Measurements from ENCODE around the gene PTRHD1.
"Not testable (repeated sequence)": the region's sequence is repeated elsewhere in the genome, so short reads cannot be mapped to it uniquely, and the experiment has no call there.

Gene PTRHD1

DNA sequence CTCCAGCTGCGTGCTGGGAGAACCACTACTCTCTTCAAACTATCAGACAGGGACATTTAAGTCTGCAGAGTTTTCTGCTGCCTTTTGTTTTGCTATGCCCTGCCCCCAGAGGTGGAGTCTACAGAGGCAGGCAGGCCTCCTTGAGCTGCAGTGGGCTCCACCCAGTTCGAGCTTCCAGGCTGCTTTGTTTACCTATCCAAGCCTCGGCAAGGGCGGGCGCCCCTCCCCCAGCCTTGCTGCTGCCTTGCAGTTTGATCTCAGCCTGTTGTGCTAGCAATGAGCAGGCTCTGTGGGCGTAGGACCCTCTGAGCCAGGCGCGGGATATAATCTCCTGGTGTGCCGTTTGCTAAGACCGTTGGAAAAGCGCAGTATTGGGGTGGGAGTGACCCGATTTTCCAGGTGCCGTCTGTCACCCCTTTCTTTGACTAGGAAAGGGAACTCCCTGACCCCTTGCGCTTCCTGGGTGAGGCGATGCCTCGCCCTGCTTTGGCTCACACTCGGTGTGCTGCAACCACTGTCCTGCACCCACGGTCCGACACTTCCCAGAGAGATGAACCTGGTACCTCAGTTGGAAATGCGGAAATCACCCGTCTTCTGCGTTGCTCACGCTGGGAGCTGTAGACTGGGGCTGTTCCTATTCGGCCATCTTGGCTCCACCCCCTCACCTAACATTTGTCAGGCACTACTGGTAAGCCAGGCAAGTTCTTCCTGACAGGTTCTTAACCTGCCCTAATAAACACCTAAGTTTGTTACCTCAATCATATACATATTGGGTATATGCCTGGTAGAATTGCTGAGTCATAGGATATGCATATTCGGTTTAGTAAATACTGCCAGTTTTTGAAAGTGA lies 12.8 kb upstream of the PTRHD1 start:
- FAIRE-seq = not testable (repeated sequence)

DNA sequence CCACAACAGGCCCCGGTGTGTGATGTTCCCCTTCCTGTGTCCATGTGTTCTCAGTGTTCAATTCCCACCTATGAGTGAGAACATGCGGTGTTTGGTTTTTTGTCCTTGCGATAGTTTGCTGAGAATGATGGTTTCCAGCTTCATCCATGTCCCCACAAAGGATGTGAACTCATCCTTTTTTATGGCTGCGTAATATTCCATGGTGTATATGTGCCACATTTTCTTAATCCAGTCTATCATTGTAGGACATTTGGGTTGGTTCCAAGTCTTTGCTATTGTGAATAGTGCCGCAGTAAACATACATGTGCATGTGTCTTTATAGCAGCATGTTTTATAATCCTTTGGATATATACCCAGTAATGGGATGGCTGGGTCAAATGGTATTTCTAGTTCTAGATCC lies 7.3 kb upstream of the PTRHD1 start:
- not testable (repeated sequence) for FAIRE-seq

DNA sequence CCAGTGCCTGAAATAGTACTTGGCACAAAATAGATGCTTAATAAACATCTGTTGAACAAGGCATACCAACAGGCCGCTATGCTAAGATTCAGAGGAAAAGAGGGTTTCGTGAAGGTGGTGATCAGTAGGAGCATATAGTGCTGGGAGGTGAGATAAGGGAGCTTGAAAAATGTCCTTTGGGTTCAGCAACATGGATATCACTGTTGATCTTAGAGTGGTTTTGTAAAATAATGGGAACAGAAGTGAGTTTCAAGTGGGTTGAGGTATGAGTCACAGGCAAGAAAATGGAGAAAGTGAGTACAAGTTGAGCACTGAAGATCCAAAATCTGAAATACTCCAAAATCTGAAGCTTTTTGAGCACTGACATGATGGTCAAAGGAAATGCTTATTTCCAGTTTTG lies 4.5 kb upstream of the PTRHD1 start:
- FAIRE-seq = no peak

DNA sequence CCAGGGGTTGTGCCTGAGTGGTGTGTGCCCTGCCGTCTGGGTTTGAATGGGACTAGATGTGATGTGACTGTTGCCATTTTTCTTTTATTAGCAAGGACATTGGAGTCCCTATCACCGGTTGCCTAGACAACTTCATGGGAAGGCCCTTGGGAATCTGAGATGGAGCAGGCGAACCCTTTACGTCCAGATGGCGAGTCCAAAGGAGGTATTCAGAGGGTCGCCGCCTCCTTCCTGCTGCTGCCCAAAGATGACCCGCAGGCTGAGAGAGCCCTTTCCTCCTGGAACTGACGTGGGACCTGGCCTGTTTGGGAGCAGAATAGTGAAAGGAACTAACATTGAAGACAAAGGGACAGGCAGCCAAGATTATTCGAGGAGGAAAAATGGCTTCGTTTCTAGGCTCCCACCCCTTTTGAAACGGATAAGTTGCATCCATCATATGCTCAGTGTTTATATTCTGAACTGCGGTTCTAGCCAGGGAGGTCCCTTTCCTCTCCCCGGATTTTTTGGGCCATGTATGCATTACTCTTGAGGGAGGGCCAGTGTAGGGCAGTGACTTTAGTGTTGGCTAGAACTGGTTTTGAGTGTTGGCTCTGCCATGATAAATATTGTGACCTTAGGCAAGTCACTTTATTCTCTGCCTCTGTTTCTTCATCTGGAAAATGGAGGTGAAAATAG lies 707 bp upstream of the PTRHD1 start:
- no peak for FAIRE-seq

DNA sequence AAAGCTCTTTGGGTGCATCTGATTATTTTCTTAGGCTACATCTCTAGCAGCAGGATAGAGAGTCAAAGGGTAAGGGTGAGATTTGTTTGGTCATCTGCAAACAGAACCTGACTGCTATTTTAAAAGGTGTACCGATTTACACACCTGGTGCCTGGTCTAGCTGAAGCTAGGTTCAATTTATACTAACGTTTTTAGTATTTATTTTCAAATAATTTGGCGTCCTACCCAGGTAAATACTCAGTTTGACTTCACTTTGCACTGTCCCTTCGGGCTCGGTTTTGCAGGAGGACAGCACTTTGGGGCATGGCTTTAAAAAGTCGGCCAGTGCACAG lies 683 bp downstream of the PTRHD1 start:
- FAIRE-seq = no peak

DNA sequence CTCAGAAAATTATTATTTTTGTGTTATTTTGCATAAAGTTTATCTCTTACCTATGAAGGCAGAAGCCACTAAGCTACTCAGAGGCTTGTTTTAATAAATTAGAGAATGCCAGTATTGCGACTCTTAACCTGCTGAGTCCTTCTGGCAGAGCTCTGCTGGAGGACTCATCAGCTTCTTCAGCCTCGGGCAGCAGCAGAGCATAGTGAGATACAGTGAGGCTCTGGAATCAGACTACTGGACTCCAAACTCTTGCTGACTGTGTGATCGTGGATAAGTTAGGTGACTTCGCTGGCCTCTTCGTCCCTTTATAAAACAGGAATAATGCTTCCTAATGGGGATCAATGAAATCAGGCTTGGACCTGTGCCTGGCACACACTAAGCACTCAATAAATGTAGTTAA lies 1.7 kb downstream of the PTRHD1 start:
- no peak for FAIRE-seq

DNA sequence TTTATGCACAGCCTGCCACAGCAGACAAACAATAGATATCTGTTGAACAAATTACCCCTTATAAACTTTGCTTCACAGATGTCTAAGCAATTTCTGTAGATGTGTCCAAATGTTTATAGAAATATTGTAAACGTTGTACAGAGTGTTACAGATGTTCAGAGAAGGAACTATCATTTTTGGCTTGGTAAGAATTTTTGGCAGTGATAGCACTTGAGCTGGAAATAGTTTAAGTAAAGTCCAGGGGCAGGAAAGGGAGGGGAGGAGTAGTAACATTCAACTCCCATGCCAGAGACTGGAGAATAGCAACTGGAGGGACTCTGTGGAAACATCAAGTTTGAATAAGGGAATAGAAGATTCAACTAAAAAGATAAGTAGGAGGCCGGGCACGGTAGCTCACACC lies 4.4 kb downstream of the PTRHD1 start:
- no peak for FAIRE-seq

DNA sequence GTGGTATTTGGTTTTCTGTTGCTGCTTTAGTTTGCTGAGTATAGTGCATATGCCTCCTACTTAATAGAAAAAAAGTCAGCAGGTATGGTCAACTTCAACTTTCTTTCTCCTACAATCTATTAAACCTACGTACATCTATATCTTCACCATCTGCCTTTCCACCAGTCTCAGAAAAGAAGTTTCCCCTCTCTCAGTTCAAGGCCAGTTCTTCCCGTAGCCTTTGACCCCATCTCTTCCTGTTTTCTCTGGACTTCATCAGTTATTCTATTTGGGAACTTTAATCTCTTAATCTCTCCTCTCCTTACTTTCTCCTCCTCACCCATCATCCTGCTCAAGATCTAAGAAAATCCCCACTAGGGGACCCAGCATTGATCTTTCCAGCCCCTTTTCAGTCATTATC lies 5.7 kb downstream of the PTRHD1 start:
- FAIRE-seq = no peak

DNA sequence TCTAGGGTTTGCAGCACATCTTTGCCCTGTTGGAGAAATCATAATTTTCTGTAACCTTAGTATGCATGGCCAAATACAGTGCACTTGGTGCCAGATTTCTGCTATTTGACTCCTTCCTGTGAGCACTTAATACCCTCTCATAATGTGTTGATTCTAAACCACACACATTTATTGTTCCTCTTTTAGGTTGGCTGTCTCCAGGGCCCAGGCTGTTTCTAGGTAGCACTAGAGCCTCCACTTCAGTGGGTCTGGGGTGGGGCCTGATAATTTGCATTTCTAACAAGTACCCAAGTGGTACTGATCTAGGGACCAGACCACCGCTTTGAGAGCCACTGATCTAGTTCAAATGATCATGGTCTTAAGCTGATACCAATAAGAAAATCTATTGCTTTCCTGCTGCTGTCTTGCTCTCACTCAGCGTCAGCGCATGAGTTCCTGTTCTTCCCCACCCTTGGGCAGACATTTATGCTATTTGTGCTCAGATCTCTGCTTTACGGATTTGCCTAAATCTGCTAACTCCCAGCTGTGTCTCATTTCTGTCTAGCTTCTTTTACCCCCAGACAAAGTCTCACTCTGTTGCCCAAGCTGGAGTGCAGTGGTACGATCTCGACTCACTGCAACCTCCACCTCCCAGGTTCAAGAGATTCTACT lies 7.4 kb downstream of the PTRHD1 start:
- FAIRE-seq = no peak

DNA sequence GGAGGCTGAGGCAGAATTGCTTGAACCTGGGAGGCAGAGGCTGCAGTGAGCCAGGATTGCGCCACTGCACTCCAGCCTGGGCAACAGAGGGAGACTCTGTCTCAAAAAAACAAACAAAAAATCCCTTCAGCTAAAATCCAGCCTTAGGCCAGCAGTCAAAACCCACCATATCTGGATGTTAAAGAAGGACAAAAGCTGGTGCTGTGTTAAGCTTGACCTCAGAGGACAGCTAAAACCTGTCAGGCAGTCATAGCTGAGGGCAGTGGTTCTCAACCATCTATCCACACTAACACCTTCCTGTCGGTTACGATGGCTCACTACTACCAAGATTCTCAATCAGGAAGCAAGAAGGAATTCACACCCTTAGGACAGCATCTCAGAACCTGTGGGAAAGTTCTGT lies 9.6 kb downstream of the PTRHD1 start:
- FAIRE-seq = no peak

DNA sequence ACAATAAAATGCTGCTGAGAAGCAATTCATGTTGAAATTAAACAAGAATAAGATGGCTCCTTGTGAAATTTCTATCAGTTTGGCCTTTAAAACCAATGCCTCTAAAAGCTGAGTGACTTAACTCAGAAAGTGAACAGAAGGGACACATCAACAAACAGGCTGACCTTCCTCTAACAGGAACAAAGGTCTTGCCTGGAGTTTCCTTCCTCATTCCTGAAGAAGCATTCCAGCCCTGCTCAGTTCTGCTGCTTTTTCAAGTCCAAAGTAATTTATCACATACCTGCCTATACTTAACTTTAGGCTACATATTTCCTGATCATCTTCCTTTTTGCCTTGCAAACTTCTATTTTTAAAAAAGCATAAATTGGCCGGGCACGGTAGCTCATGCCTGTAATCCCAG lies 14.1 kb downstream of the PTRHD1 start:
- no peak for FAIRE-seq

DNA sequence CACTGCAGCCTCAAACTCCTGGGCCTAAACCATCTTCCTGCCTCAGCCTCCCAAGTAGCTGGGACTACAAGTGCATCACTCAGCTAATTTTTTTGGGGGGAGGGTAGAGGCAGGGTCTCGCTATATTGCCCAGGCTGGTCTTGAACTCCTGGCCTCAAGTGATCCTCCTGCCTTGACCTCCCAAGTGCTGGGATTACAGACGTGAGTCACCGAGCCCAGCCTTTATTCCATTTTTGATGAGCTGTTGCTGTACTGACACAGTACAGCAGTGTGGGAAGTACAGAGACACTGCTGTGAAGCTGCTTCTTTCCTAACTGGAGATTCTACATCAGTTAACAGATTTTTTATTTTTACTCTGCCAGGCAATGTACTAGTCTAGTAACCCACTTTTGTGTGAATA lies 18.8 kb downstream of the PTRHD1 start:
- FAIRE-seq = no peak

DNA sequence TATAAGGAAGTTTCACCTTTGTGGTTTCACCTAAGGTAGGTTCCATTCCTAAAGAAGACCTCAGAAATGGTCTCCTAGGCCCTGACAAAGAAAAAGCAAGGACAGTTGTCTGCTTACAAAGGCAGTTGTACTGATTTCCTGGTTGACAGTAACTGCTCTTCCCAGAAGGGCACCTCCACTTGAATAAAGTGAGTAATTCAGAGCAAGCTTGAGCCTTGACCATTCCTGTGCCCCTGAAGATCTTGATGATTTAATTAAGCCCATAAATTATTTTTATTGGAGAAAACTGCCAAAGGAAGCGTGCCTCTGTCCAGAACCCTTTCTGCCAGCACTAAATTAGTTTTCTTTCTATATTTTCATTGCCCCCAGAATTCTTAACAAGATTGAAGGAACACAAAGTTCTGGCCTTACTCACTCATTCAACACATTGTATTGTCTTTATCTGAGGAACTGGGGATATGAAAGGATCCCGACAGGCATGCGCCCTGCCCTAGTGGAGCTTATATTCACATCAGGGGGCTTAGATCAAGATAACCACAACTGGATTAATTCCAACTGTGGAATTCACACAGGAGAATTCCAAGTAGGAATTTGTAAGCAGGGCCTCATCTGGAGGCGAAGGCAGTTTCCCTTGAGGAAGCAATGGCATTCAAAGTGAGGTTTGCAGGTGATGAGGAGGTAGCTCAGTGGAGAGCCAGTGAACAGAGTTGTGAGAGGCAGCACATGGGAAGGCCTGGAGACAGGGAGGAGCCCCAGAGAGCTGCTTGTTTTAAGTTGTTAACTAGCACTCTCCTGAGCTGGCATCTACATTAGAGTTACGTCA lies 21.2 kb downstream of the PTRHD1 start:
- no peak for FAIRE-seq

DNA sequence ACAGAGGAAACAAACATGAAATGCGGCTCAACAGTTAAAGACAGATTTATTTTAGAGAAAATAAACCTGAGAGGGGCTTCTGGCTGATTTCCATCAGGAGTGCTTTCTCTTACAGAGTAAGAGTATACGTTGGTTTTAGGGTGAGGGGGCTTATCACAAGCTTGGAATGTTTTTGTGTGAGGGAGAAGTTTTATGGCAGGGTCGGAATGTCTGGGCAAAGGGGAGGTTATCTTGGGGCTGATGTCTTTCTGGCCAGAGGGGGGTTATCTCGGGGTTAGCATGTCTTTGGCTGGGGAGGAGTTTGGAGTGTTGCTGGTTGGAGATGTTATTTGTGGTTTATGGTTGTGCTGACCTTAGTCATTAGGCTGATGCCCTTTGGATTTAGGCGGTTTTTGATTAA lies 22.1 kb downstream of the PTRHD1 start:
- FAIRE-seq = no peak

DNA sequence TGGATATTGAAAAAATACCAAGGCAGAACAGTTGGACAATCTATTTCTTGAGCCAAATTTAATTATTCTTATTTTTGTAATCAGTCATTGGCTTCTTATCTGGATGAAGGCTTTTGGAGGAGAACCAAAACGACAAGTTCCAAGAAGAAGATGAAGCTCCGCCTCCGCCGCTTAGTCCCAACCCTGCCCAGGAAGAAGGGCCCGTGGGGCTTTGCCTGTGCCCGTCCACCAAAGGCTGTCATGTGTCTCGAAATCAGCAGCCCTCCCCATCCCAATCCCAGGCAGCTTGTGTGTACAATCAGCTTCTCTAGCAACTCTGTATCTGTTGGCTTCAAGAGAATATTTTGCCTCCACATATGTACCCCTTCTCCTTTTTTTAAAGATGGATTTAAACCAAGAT lies 24.6 kb downstream of the PTRHD1 start:
- FAIRE-seq = no peak

DNA sequence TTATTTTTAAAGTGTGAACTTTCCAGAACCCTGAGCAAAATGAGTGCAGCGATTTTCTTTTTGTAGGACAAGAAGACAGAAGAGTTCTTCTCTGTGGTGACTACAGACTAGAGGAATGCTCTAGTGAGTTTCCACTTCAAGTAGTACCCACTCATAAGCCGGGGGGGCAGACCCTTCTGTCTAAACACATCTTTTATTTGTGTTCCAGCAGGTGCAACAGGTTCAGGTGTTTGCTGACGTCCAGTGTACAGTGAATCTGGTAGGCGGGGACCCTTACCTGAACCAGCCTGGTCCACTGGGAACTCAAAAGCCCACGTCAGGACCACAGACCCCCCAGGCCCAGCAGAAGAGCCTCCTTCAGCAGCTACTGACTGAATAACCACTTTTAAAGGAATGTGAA lies 25.2 kb downstream of the PTRHD1 start:
- FAIRE-seq = no peak

DNA sequence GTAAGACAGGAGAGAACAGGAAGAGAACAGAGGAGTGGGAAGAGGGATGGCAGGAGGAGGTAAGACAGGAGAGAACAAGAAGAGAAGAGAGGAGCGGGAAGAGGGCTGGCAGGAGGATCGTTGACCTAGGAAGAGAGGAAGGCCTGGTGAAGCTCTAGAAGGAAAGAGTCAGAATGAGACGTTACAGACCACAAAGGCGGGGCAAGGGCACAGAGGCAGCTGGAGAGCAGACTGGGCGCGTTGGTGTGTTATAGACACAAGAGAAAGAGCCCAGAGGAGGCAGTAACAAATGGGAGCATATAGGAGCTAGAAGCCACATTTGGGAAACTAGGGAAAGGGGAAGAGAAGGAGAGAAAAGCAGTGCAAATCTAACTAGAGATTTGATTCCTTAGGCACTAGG lies 26.6 kb downstream of the PTRHD1 start:
- FAIRE-seq = no peak

DNA sequence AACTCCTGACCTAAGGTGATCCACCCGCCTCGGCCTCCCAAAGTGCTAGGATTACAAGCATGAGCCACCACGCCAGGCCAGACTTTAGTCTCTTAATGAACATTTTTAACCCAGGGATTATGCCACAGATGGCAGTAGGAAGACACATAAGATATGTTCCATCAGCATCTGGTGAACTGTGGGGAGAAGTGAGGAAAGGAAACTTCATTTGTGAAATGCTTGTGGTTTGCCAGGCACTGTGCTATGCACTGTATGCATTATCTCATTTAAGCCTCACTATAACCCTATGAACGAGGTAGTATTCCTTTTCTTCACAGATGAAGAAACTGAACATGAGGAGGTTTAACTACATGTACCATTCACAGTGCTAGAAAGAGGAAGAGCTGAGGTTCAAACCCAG lies 29.3 kb downstream of the PTRHD1 start:
- FAIRE-seq = no peak

DNA sequence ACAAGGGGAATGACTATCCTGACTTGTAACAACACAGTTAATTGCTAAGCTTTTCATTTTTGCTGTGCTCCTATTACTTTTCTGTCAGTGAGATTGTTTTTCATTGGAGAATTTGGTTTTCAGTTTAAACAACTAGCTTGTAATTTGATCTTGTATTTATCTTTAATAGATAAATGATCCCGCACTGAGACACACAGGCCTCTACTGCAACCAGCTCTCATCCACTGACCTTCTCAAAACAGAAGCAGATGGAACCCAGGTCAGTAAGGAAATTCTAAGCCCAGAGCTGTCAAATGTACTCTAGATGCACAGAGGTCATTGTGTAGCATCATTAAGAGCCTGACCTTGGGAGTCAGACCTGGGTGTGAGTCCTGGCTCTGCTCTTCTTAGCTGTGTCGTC lies 30.7 kb downstream of the PTRHD1 start:
- no peak for FAIRE-seq

DNA sequence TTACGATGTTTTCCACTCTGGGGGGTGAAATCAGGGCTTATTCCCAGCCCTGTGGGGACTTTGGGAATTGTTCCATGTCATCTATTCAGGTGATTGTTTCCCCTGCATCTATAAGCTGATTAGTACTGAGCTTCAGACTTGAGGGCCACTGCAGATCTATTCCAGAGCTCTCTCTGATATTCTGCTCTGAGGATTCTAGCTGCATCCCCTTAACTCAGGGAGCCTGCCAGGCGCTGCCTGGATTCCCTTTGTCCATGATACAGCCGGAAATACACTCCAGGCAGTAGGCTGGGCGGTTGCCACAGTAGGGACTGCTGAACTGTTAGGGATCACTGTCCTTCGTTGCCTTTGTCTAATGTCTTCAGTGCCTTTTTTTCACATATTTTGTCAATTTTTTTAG lies 31.3 kb downstream of the PTRHD1 start:
- FAIRE-seq = no peak

DNA sequence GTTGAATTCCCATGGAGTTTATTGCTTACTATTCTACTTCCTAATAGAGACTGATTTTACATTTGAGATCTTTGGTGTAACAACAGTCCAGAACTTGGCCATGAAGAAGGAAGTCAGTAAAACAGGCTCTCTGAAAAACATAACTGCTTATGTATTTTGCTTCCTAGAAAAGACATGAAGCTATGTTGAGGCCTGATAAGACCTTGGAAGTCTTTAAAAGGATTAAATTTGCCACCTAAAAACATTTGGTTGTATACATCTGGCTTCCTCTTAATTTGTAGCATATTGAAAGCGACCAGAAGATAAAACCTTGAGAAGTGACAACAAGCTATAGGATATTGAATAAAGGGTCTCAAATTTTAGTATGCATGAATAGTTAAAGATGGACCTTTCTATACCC lies 36.4 kb downstream of the PTRHD1 start:
- FAIRE-seq = no peak

DNA sequence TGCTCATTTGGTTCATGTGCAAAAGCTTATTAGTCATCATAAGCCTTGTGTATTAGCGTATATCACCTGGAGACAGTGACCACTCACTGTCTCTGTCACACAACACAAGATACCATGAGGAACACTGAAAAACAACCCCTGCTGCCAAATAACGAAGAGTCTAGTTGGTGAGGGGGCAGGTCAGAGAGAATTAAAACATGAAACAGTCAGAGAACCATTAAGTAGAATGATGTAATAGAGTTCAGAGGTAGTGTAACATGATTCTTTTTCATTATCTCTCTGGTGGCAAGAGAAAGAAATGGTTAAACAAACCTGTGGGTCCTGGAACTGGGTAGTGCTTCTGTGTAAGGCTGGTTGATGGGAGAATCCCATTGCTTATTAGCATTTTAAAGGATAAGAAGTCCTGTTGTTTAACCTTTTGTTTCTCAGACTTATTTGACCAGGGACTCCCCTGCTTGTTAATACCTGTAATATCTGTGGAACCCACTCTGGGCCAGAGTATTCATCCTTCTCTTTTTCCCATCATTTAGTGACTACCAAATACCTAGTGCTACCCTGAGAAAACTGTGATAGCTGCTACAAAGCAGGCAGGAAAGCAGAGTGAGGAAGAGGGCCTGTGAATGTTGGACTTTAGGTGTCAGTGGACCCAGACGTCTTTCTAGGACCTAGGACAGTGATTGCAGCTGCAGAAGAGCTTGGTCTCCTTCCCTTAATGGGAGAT lies 38.0 kb downstream of the PTRHD1 start:
- no peak for FAIRE-seq
